ENCODE data around the gene CORO1C.

CORO1C gene

DNA sequence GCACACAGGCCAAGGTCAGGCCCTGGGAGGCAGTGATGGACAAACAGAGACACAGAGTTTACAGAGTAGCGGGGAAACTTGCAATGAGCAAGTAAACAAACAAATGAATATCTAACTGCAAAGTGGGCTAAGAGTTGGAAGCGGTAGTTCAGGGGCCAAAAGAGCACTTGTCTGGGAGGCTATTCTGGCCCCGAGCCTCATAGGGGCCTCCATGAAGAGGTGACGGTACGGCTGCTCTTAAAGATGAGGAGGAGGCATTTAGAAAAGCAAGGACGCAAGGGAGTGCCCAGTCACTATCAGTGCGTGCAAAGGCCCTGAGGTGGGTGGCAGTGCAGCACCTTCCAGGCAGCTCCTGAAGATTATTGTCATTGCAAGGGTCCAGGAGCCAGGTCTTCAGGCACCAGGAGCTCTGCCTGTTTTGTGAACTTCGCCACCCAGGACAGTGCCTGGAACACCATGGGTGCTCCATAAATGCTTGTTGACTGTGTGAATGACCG is 129.1 kb downstream of the CORO1C start:
- Mint-ChIP-seq H3K27ac (no peak overlapping the region), H3K9me3 (peaks cover 8% of the 10 kb centered on the region), H3K36me3 (ENCODE audit: low read depth) (peaks cover 2% of the 10 kb centered on the region), H3K4me3 (no peak overlapping the region), H3K27me3 (ENCODE audit: low read depth) (peaks cover 2% of the 10 kb centered on the region), H3K4me1 (ENCODE audit: low read depth) (no peaks in the 10 kb centered on the region)
- DNase-seq (ENCODE audit: low spot score): no peak

DNA sequence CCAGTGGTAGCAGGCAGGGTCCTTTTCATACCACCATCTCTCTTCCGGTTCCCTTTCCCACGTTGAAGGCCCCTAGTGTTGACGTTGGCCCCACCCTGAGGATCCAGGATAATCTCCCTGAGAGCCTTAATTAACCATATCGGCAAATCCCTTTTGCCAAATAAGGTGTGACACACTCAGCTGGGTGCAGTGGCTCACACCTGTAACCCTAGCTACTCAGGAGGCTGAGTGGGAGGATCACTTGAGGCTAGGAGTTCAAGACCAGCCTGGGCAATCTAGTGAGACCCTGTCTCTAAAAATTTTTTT is 130.7 kb downstream of the CORO1C start:
- no peak overlapping the region for H3K4me3 Mint-ChIP-seq
- no peak for DNase-seq (ENCODE audit: low spot score)
- H3K36me3 Mint-ChIP-seq (ENCODE audit: low read depth): peaks cover 2% of the 10 kb centered on the region
- H3K27me3 Mint-ChIP-seq (ENCODE audit: low read depth): peaks cover 2% of the 10 kb centered on the region
- H3K27ac Mint-ChIP-seq: no peak overlapping the region
- peaks cover 5% of the 10 kb centered on the region for H3K9me3 Mint-ChIP-seq
- no peaks in the 10 kb centered on the region for H3K4me1 Mint-ChIP-seq (ENCODE audit: low read depth)

DNA sequence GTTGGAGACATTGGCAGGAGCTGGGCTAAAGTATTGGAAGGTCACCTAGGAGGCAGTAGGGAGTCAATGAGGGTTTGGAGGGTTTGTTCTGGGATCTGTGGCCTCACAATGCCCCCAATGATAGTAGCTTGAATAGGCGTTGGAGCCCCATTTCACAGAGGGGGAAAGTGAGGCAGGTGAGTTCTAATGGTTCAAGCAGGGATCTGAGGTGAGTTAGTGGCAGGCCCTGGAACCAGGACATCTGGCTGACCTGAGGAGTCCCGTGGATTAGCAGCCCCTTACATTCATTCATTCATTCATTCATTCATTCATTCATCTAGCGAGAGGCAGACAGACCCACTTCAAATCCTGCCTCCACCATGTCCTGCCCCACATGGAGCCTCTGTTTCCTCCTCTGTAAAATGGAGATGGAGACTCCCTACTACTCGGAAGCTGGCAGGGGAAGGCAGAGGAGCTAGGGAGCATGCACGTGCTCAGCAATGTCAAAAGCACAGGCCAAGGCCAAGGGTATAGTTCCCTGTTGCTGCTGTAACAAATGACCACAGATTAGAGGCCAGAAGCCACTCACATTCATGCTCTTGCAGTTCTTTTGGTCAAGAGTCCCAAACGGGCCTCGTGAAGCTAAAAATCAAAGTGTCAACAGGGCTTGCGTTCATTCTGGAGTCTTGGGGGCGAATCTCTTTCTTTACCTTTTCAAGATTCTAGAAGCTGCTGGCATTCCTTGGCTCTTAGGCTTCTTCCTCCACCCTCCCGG is 131.2 kb downstream of the CORO1C start:
- H3K36me3 Mint-ChIP-seq (ENCODE audit: low read depth): no peaks in the 10 kb centered on the region
- H3K27me3 Mint-ChIP-seq (ENCODE audit: low read depth): peaks cover 2% of the 10 kb centered on the region
- no peak for DNase-seq (ENCODE audit: low spot score)
- no peak overlapping the region for H3K4me3 Mint-ChIP-seq
- H3K4me1 Mint-ChIP-seq (ENCODE audit: low read depth): no peaks in the 10 kb centered on the region
- H3K27ac Mint-ChIP-seq: no peak overlapping the region
- no peaks in the 10 kb centered on the region for H3K9me3 Mint-ChIP-seq

DNA sequence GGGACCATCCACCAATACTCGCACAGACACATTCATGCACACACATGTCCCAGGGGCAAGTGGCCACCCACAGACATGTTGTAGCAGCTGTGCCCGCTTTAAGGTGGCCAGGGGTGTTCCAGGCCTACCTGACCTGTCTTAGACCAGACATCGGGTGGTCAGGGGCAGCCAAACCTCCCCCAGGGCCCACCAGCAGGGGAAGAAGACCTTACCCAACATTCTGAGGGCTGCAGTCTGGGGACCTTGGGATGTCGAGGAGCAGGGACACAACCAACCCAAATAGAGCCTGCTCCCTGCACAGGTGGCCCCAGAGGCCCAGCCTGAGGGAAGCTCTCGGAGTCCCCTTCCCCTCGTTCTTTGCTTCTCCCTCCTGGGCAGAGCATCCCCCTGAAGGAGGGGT is 131.8 kb downstream of the CORO1C start:
- no peak overlapping the region for H3K27ac Mint-ChIP-seq
- no peaks in the 10 kb centered on the region for H3K27me3 Mint-ChIP-seq (ENCODE audit: low read depth)
- H3K36me3 Mint-ChIP-seq (ENCODE audit: low read depth): no peaks in the 10 kb centered on the region
- H3K4me1 Mint-ChIP-seq (ENCODE audit: low read depth): no peaks in the 10 kb centered on the region
- no peaks in the 10 kb centered on the region for H3K9me3 Mint-ChIP-seq
- no peak overlapping the region for H3K4me3 Mint-ChIP-seq
- no peak for DNase-seq (ENCODE audit: low spot score)

DNA sequence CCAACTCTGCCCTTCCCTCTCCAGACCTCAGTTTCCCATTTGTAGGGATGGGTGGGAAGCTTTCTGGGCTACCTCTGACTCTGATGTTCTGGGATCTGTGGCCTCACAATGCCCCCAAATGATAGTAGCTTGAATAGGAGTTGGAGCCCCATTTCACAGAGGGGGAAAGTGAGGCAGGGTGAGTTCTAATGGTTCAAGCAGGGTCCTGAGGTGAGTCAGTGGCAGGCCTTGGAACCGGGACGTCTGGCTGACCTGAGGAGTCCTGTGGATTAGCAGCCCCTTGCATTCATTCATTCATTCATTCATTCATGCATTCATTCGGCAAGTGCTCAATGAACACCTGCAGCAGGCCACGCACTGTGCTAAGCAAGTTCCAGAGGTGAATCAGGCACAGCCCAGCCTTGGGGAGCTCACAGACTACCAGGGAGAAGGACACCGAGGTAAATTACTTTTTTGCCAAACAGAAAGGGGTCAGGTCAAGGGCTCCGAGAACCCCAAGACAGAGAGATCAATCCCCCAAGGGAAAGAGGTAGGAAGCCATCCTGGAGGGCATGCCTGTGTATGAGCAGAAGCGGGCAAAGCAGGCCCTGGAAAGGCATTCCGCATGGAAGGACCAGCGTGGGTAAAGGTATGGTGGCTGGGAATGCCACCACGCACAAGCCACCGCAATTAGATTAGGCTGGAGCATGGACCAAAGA is 132.6 kb downstream of the CORO1C start:
- no peak for DNase-seq (ENCODE audit: low spot score)
- no peak overlapping the region for H3K27ac Mint-ChIP-seq
- H3K27me3 Mint-ChIP-seq (ENCODE audit: low read depth): no peaks in the 10 kb centered on the region
- H3K4me1 Mint-ChIP-seq (ENCODE audit: low read depth): no peaks in the 10 kb centered on the region
- no peaks in the 10 kb centered on the region for H3K36me3 Mint-ChIP-seq (ENCODE audit: low read depth)
- H3K9me3 Mint-ChIP-seq: no peaks in the 10 kb centered on the region
- H3K4me3 Mint-ChIP-seq: no peak overlapping the region

DNA sequence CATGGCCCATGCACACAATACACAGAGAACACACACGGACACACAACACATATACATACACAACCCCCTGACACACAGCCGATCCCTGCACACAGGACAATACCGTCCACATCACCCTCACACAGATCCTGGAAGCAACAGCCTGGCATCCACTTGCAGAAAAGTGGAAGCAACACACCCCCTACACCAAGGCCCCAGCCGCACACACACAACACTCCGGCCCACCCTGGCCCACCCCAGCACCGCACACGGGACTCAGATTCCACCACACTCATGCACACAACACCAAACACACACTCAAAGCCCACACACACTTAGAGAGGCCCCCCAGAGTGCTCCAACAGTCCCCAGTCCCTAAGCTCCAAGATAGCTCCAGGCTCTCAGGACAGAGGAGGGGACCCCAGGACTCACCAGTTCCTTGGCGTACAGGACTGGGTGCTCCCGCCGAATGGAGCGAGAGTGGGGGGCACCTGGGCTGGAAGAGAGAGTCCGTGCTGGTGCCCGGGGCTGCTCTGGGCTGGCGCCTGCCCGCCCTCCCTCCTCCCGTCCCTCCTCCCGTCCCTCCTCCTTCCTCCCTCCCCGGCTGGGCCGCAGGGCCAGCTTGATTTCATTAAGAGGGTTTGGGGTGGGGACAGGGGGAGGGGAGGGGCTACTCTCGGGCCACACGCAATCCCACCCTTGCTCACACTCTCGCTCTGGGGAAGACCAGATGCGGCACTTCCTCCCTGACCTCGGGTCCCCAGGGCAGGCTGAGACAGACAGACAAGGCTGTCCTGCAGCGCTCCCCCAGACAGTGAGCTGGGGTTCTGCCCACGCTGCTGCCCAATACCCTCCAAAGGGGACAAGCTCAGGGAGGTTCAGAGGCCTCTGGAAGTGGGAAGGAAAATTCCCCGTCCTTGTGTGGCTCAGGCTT is 133.5 kb downstream of the CORO1C start, which contains the start of gene TMEM119:
TSS of gene TMEM119 (minus strand) at position 526 of the 913 bp plus-strand sequence. CDS start 5,701 bp downstream, outside the sequence.
- DNase-seq (ENCODE audit: low spot score): no peak
- H3K27ac Mint-ChIP-seq: no peak within 1 kb of the TSS
- H3K4me1 Mint-ChIP-seq (ENCODE audit: low read depth): no peaks in the 10 kb centered on the region

DNA sequence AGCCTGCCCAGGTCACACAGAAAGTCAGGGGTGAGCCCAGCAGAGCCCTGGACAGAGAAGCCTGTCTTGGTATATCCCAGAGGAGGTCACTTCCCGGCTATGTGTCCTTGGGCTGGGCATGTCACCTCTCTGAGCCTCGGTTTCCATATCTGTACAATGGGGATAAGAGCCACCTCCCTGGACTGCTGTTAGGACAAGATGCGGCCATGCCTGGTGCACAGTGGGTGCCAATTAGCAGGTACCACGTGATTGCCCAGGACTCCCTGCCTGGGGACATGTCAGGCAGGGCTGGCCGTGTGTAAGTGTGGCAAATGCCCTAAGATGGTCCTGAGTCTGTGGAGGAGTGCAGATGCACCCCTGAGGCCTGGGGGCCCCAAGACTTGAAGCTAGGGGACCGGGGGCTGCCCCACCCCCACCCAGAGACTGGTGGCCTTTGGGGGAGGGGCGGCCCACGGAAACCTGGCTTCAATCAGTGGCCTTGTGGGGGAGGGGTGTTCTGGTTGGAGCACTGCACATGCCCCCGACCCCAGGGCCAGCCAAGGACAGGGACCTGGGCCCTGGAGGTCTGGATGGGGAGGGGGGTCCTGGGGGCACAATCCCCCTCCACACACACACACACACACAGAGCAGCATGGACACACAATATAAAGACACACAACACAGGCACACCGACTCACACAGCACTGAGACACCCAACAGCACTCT is 134.3 kb downstream of the CORO1C start:
- Mint-ChIP-seq H3K9me3 (no peaks in the 10 kb centered on the region), H3K4me3 (no peak overlapping the region), H3K4me1 (ENCODE audit: low read depth) (no peaks in the 10 kb centered on the region), H3K36me3 (ENCODE audit: low read depth) (no peaks in the 10 kb centered on the region), H3K27ac (no peak overlapping the region), H3K27me3 (ENCODE audit: low read depth) (no peaks in the 10 kb centered on the region)
- no peak for DNase-seq (ENCODE audit: low spot score)

More for the DNA sequence above, 133.5 kb downstream of the CORO1C start, which contains the start of gene TMEM119:
- Mint-ChIP-seq H3K36me3 (ENCODE audit: low read depth) (no peaks in the 10 kb centered on the region), H3K9me3 (no peaks in the 10 kb centered on the region), H3K4me3 (no peak within 1 kb of the TSS), H3K27me3 (ENCODE audit: low read depth) (no peaks in the 10 kb centered on the region)

DNA sequence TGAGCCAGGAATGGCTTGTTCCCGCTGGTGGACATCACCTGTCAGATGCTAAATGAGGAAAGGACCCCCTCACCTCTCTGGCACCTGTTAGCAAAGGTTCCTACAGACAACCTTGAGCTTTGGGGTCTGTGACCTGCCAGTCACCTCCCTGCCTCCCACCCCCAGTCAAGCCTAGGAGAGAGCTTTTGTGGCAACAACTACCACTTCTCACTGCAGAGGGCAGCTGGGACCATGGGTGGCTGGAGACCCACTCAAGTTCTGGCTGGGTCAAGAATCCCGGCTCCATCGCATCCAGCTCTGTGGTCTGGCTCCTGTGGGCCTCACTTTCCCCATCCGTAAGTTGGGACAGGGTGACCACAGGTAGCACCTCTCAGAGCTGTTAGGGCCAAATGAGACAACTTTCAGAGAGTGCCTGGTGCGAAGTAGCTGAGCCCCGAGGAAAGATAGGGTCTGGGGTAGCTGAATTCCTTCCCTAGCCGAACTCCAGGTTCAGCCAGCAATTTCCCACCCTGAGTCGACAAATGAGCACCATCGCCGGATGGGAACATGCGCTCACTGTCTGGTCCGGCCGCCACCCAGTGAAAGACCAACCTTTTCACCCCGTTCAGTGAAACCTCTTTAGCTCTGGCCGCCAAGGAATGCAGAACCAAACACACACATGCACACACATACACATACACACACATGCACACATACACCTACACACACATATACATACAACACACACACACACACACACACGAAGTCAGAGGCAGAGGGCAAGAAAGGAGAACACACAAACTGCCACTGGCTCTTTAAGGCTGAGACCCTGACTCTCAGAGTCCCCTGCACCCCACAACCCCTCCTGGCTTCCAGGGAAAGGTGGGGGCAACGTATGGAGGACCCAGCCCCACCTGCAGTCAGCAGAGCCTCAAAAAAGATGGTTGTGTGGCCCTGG is 135.3 kb downstream of the CORO1C start:
- H3K36me3 Mint-ChIP-seq (ENCODE audit: low read depth): no peaks in the 10 kb centered on the region

More for the DNA sequence above, 135.3 kb downstream of the CORO1C start:
- Mint-ChIP-seq H3K27ac (no peak overlapping the region), H3K4me3 (no peak overlapping the region), H3K9me3 (no peaks in the 10 kb centered on the region), H3K4me1 (ENCODE audit: low read depth) (no peaks in the 10 kb centered on the region), H3K27me3 (ENCODE audit: low read depth) (no peaks in the 10 kb centered on the region)
- no peak for DNase-seq (ENCODE audit: low spot score)

Measured in T-helper 2 cell treated with Interferon-gamma antibody and Interleukin-4, amounts not matched to agents 5 μg/mL and 100 μg/mL, for 36 hours (primary cell).